ENCODE measurements around the gene ATF3.
"Not testable (repeated sequence)": the region's sequence is repeated elsewhere in the genome, so short reads cannot be mapped to it uniquely, and the experiment has no call there.

The ATF3 gene

GRCh38 chr1:212638492-212639151 lies 30.1 kb downstream of the ATF3 start:
- Histone ChIP-seq H3K4me1 (ENCODE audit: control insufficient read depth, low read depth, low read length) (no peaks in the 10 kb centered on the region), H3K9ac (ENCODE audit: low read length) (no peak overlapping the region), H3K36me3 (ENCODE audit: control insufficient read depth, low read depth, low read length) (no peaks in the 10 kb centered on the region), H3K27me3 (ENCODE audit: control insufficient read depth, insufficient read depth, low read length) (no peaks in the 10 kb centered on the region), H3K9me3 (ENCODE audit: control insufficient read depth, low read depth, low read length) (no peaks in the 10 kb centered on the region), H3K4me3 (ENCODE audit: low read length) (no peak overlapping the region), H3K27ac (ENCODE audit: low read length) (no peak overlapping the region)

GRCh38 chr1:212639524-212639923 lies 31.0 kb downstream of the ATF3 start:
- not testable (repeated sequence) for H3K4me1 ChIP-seq (ENCODE audit: control insufficient read depth, low read depth, low read length); H3K9me3 ChIP-seq (ENCODE audit: control insufficient read depth, low read depth, low read length); H3K27me3 ChIP-seq (ENCODE audit: control insufficient read depth, insufficient read depth, low read length); H3K4me3 ChIP-seq (ENCODE audit: low read length); H3K27ac ChIP-seq (ENCODE audit: low read length); H3K9ac ChIP-seq (ENCODE audit: low read length); H3K36me3 ChIP-seq (ENCODE audit: control insufficient read depth, low read depth, low read length)

GRCh38 chr1:212640223-212640878 lies 31.8 kb downstream of the ATF3 start:
- Histone ChIP-seq H3K27ac (ENCODE audit: low read length) (no peak overlapping the region), H3K36me3 (ENCODE audit: control insufficient read depth, low read depth, low read length) (no peaks in the 10 kb centered on the region), H3K9ac (ENCODE audit: low read length) (no peak overlapping the region), H3K27me3 (ENCODE audit: control insufficient read depth, insufficient read depth, low read length) (no peaks in the 10 kb centered on the region), H3K4me3 (ENCODE audit: low read length) (no peak overlapping the region), H3K9me3 (ENCODE audit: control insufficient read depth, low read depth, low read length) (no peaks in the 10 kb centered on the region), H3K4me1 (ENCODE audit: control insufficient read depth, low read depth, low read length) (no peaks in the 10 kb centered on the region)

- H3K36me3 ChIP-seq (ENCODE audit: control insufficient read depth, low read depth, low read length): no peaks in the 10 kb centered on the region
- H3K27me3 ChIP-seq (ENCODE audit: control insufficient read depth, insufficient read depth, low read length): no peaks in the 10 kb centered on the region
- H3K9me3 ChIP-seq (ENCODE audit: control insufficient read depth, low read depth, low read length): no peaks in the 10 kb centered on the region
- no peak overlapping the region for H3K9ac ChIP-seq (ENCODE audit: low read length)
- H3K27ac ChIP-seq (ENCODE audit: low read length): no peak overlapping the region
- no peak overlapping the region for H3K4me3 ChIP-seq (ENCODE audit: low read length)
- no peaks in the 10 kb centered on the region for H3K4me1 ChIP-seq (ENCODE audit: control insufficient read depth, low read depth, low read length)
These were observed 33.4 kb downstream of the ATF3 start for GRCh38 chr1:212641956-212642355.

- Histone ChIP-seq H3K9ac (ENCODE audit: low read length) (no peak overlapping the region), H3K36me3 (ENCODE audit: control insufficient read depth, low read depth, low read length) (no peaks in the 10 kb centered on the region), H3K4me1 (ENCODE audit: control insufficient read depth, low read depth, low read length) (no peaks in the 10 kb centered on the region), H3K9me3 (ENCODE audit: control insufficient read depth, low read depth, low read length) (no peaks in the 10 kb centered on the region), H3K27ac (ENCODE audit: low read length) (no peak overlapping the region), H3K27me3 (ENCODE audit: control insufficient read depth, insufficient read depth, low read length) (no peaks in the 10 kb centered on the region), H3K4me3 (ENCODE audit: low read length) (no peak overlapping the region)
These were observed 35.3 kb downstream of the ATF3 start for GRCh38 chr1:212643877-212644276.

GRCh38 chr1:212644866-212645545 lies 36.4 kb downstream of the ATF3 start:
- no peak overlapping the region for H3K4me3 ChIP-seq (ENCODE audit: low read length)
- H3K9me3 ChIP-seq (ENCODE audit: control insufficient read depth, low read depth, low read length): no peaks in the 10 kb centered on the region
- H3K4me1 ChIP-seq (ENCODE audit: control insufficient read depth, low read depth, low read length): no peaks in the 10 kb centered on the region
- H3K36me3 ChIP-seq (ENCODE audit: control insufficient read depth, low read depth, low read length): no peaks in the 10 kb centered on the region
- no peaks in the 10 kb centered on the region for H3K27me3 ChIP-seq (ENCODE audit: control insufficient read depth, insufficient read depth, low read length)
- no peak overlapping the region for H3K9ac ChIP-seq (ENCODE audit: low read length)
- no peak overlapping the region for H3K27ac ChIP-seq (ENCODE audit: low read length)

GRCh38 chr1:212645546-212646543 lies 37.3 kb downstream of the ATF3 start:
- no peaks in the 10 kb centered on the region for H3K36me3 ChIP-seq (ENCODE audit: control insufficient read depth, low read depth, low read length)
- H3K27ac ChIP-seq (ENCODE audit: low read length): no peak overlapping the region
- no peaks in the 10 kb centered on the region for H3K27me3 ChIP-seq (ENCODE audit: control insufficient read depth, insufficient read depth, low read length)
- no peaks in the 10 kb centered on the region for H3K4me1 ChIP-seq (ENCODE audit: control insufficient read depth, low read depth, low read length)
- no peak overlapping the region for H3K4me3 ChIP-seq (ENCODE audit: low read length)
- no peak overlapping the region for H3K9ac ChIP-seq (ENCODE audit: low read length)
- H3K9me3 ChIP-seq (ENCODE audit: control insufficient read depth, low read depth, low read length): no peaks in the 10 kb centered on the region

- Histone ChIP-seq H3K27ac (ENCODE audit: low read length) (no peak overlapping the region), H3K9ac (ENCODE audit: low read length) (no peak overlapping the region), H3K9me3 (ENCODE audit: control insufficient read depth, low read depth, low read length) (no peaks in the 10 kb centered on the region)
These were observed 38.0 kb downstream of the ATF3 start for GRCh38 chr1:212646588-212646987.

GRCh38 chr1:212647004-212647403 lies 38.4 kb downstream of the ATF3 start:
- H3K4me3 ChIP-seq (ENCODE audit: low read length): no peak overlapping the region
- no peaks in the 10 kb centered on the region for H3K4me1 ChIP-seq (ENCODE audit: control insufficient read depth, low read depth, low read length)
- no peaks in the 10 kb centered on the region for H3K36me3 ChIP-seq (ENCODE audit: control insufficient read depth, low read depth, low read length)
- H3K9ac ChIP-seq (ENCODE audit: low read length): no peak overlapping the region
- no peaks in the 10 kb centered on the region for H3K27me3 ChIP-seq (ENCODE audit: control insufficient read depth, insufficient read depth, low read length)
- H3K9me3 ChIP-seq (ENCODE audit: control insufficient read depth, low read depth, low read length): no peaks in the 10 kb centered on the region
- no peak overlapping the region for H3K27ac ChIP-seq (ENCODE audit: low read length)

More at GRCh38 chr1:212646588-212646987, 38.0 kb downstream of the ATF3 start:
- Histone ChIP-seq H3K36me3 (ENCODE audit: control insufficient read depth, low read depth, low read length) (no peaks in the 10 kb centered on the region), H3K4me3 (ENCODE audit: low read length) (no peak overlapping the region), H3K27me3 (ENCODE audit: control insufficient read depth, insufficient read depth, low read length) (no peaks in the 10 kb centered on the region), H3K4me1 (ENCODE audit: control insufficient read depth, low read depth, low read length) (no peaks in the 10 kb centered on the region)

- Histone ChIP-seq H3K36me3 (ENCODE audit: control insufficient read depth, low read depth, low read length) (no peaks in the 10 kb centered on the region), H3K9ac (ENCODE audit: low read length) (no peak overlapping the region), H3K9me3 (ENCODE audit: control insufficient read depth, low read depth, low read length) (no peaks in the 10 kb centered on the region), H3K27ac (ENCODE audit: low read length) (no peak overlapping the region), H3K4me1 (ENCODE audit: control insufficient read depth, low read depth, low read length) (no peaks in the 10 kb centered on the region), H3K27me3 (ENCODE audit: control insufficient read depth, insufficient read depth, low read length) (no peaks in the 10 kb centered on the region), H3K4me3 (ENCODE audit: low read length) (no peak overlapping the region)
These were observed 39.9 kb downstream of the ATF3 start for GRCh38 chr1:212648431-212648830.

GRCh38 chr1:212649020-212649419 lies 40.5 kb downstream of the ATF3 start:
- Histone ChIP-seq H3K27me3 (ENCODE audit: control insufficient read depth, insufficient read depth, low read length) (no peaks in the 10 kb centered on the region), H3K9me3 (ENCODE audit: control insufficient read depth, low read depth, low read length) (no peaks in the 10 kb centered on the region), H3K4me1 (ENCODE audit: control insufficient read depth, low read depth, low read length) (no peaks in the 10 kb centered on the region), H3K4me3 (ENCODE audit: low read length) (no peak overlapping the region), H3K9ac (ENCODE audit: low read length) (no peak overlapping the region), H3K27ac (ENCODE audit: low read length) (no peak overlapping the region), H3K36me3 (ENCODE audit: control insufficient read depth, low read depth, low read length) (no peaks in the 10 kb centered on the region)
